ENCODE measurements around the gene B3GALT4. TPM values are rescaled to one million over a fixed set of nuclear protein-coding genes. Genes with fewer than 3 reads are reported as not detected.

Gene B3GALT4
- total RNA-seq, 1 donor from 2014 or later = 9.3 TPM

Small RNA genes within 50 kb of the gene (microRNA-seq; reads per million reads assigned to microRNA genes)
- gene MIR6834 = not detected
- gene MIR6873 = not detected

Other genes starting within 250 kb of the B3GALT4 start
- 35.8 TPM for gene HLA-DPA1, start 203.5 kb upstream of the B3GALT4 start, total RNA-seq
- gene HLA-DPB1, start 201.1 kb upstream of the B3GALT4 start, total RNA-seq = 32.8 TPM
- gene COL11A2, start 84.7 kb upstream of the B3GALT4 start, total RNA-seq = 1.7 TPM
- gene RXRB, start 76.5 kb upstream of the B3GALT4 start, total RNA-seq = 33.5 TPM
- 62.4 TPM for gene SLC39A7, start 76.3 kb upstream of the B3GALT4 start, total RNA-seq
- 9.9 TPM for gene HSD17B8, start 72.5 kb upstream of the B3GALT4 start, total RNA-seq
- 24.5 TPM for gene RING1, start 68.6 kb upstream of the B3GALT4 start, total RNA-seq
- 32.5 TPM for gene VPS52, start 5.2 kb upstream of the B3GALT4 start, total RNA-seq
- gene RPS18, start 5.0 kb upstream of the B3GALT4 start, total RNA-seq = 753 TPM
- 18.8 TPM for gene WDR46, start 12.1 kb downstream of the B3GALT4 start, total RNA-seq
- gene PFDN6, start 12.5 kb downstream of the B3GALT4 start, total RNA-seq = 35.1 TPM
- gene RGL2, start 21.8 kb downstream of the B3GALT4 start, total RNA-seq = 46.9 TPM
- 85.8 TPM for gene TAPBP, start 37.0 kb downstream of the B3GALT4 start, total RNA-seq
- gene ZBTB22, start 40.6 kb downstream of the B3GALT4 start, total RNA-seq = 19.9 TPM
- gene DAXX, start 45.8 kb downstream of the B3GALT4 start, total RNA-seq = 19.8 TPM
- 0.24 TPM for gene KIFC1, start 114.7 kb downstream of the B3GALT4 start, total RNA-seq
- 74.8 TPM for gene PHF1, start 133.9 kb downstream of the B3GALT4 start, total RNA-seq
- gene CUTA, start 141.0 kb downstream of the B3GALT4 start, total RNA-seq = 94.6 TPM
- gene SYNGAP1, start 142.9 kb downstream of the B3GALT4 start, total RNA-seq = 9.0 TPM
- 4.5 TPM for gene ZBTB9, start 177.5 kb downstream of the B3GALT4 start, total RNA-seq